DMS 273 treated with DMSO at 0.1 percent for 48 hours (cell line): ENCODE measurements around the gene SUN5.

Experiments used
- DNase-seq: peaks from one replicate; lab custom pipeline; 2025; lab: John Stamatoyannopoulos, UW

The SUN5 gene

GRCh38 chr20:33014336-33015113 is 10.3 kb upstream of the SUN5 start:
- no peak for DNase-seq

GRCh38 chr20:33013701-33014326 is 9.6 kb upstream of the SUN5 start:
- no peak for DNase-seq

- no peak for DNase-seq
Observed at GRCh38 chr20:33012327-33013189, 8.3 kb upstream of the SUN5 start.

GRCh38 chr20:33010674-33011449 is 6.6 kb upstream of the SUN5 start:
- DNase-seq, result no peak

- DNase-seq, result no peak
Observed at GRCh38 chr20:33010133-33010504, 5.9 kb upstream of the SUN5 start.

GRCh38 chr20:33009214-33010132 is 5.2 kb upstream of the SUN5 start:
- DNase-seq, result no peak

GRCh38 chr20:33008336-33009213 is 4.3 kb upstream of the SUN5 start:
- no peak for DNase-seq

GRCh38 chr20:33007376-33008335 is 3.4 kb upstream of the SUN5 start, which contains the start of gene BPIFB2:
TSS of gene BPIFB2 (plus strand) at chr20:33007704. CDS start at chr20:33008575, 871 bp downstream.
- no peak for DNase-seq

GRCh38 chr20:33006776-33007375 is 2.6 kb upstream of the SUN5 start:
- no peak for DNase-seq

GRCh38 chr20:33005908-33006775 is 1.9 kb upstream of the SUN5 start:
- no peak for DNase-seq

GRCh38 chr20:33005132-33005566 is 916 bp upstream of the SUN5 start:
- DNase-seq, result no peak

GRCh38 chr20:33002087-33002808 is 2.0 kb downstream of the SUN5 start:
- DNase-seq, result no peak

GRCh38 chr20:33000802-33001466 is 3.3 kb downstream of the SUN5 start:
- DNase-seq, result no peak

GRCh38 chr20:32999603-33000250 is 4.5 kb downstream of the SUN5 start:
- DNase-seq, result no peak

- DNase-seq, result no peak
Observed at GRCh38 chr20:32997431-32997830, 6.8 kb downstream of the SUN5 start.
